Amygdala (tissue), 56 donors: ENCODE data around the gene POLR3GL.
"Not testable (repeated sequence)": the region's sequence is repeated elsewhere in the genome, so short reads cannot be mapped to it uniquely, and the experiment has no call there.

ENCODE experiments used
- DNase-seq, 56 donors: peaks; one replicate each; lab custom pipeline; 2025; lab: John Stamatoyannopoulos, UW

POLR3GL gene

GRCh38 chr1:145964328-145965118, at the start of gene POLR3GL, which contains the start of gene ANKRD34A:
Gene POLR3GL, plus strand, starts transcription at chr1:145964690. Its CDS starts 10,176 bp downstream, at chr1:145974866.
Gene ANKRD34A, minus strand, starts transcription at chr1:145964575. Its CDS starts 2,816 bp downstream, at chr1:145961759.
- DNase-seq: peak in 55 of 56 donors; percentile 53 to 97 (median 92)

GRCh38 chr1:145916745-145917144, 47.7 kb upstream of the POLR3GL start:
- no peak for DNase-seq

- no peak for DNase-seq
These were observed 46.9 kb upstream of the POLR3GL start for GRCh38 chr1:145917595-145917994.

- DNase-seq: peak; percentile 48 to 97 (median 87)
These were observed 46.1 kb upstream of the POLR3GL start, which contains the start of gene PEX11B for GRCh38 chr1:145918144-145918991. Gene PEX11B, minus strand, starts transcription at chr1:145918717. Its CDS starts 29 bp downstream, at chr1:145918688.

GRCh38 chr1:145918992-145919939, 45.2 kb upstream of the POLR3GL start:
- peak in 34 of 56 donors; percentile 2 to 64 (median 34) for DNase-seq

- not testable (repeated sequence) for DNase-seq
These were observed 44.2 kb upstream of the POLR3GL start for GRCh38 chr1:145920297-145920696.

- no peak for DNase-seq
These were observed 42.2 kb upstream of the POLR3GL start for GRCh38 chr1:145922266-145922665.

- no peak for DNase-seq
These were observed 37.8 kb upstream of the POLR3GL start for GRCh38 chr1:145926686-145927062.

GRCh38 chr1:145927063-145927886, 37.2 kb upstream of the POLR3GL start, which contains the start of gene RBM8A:
Gene RBM8A, minus strand, starts transcription at chr1:145927484. Its CDS starts 58 bp downstream, at chr1:145927426.
- DNase-seq: peak; percentile 48 to 99 (median 91)

GRCh38 chr1:145927916-145928643, 36.4 kb upstream of the POLR3GL start:
- no peak for DNase-seq

GRCh38 chr1:145932522-145933009, 31.9 kb upstream of the POLR3GL start:
- not testable (repeated sequence) for DNase-seq

- DNase-seq: no peak
These were observed 28.8 kb upstream of the POLR3GL start for GRCh38 chr1:145935708-145936107.

- peak in 2 of 56 donors; percentile 12 for DNase-seq
These were observed 28.2 kb upstream of the POLR3GL start for GRCh38 chr1:145936247-145936646.

GRCh38 chr1:145937436-145937835, 27.1 kb upstream of the POLR3GL start:
- no peak for DNase-seq

GRCh38 chr1:145942405-145942804, 22.1 kb upstream of the POLR3GL start:
- DNase-seq: no peak

GRCh38 chr1:145942871-145943270, 21.6 kb upstream of the POLR3GL start:
- DNase-seq: no peak

- DNase-seq: no peak
These were observed 20.0 kb upstream of the POLR3GL start for GRCh38 chr1:145944532-145944931.

GRCh38 chr1:145946477-145946986, 18.0 kb upstream of the POLR3GL start:
- DNase-seq: no peak
